HG03571 (cell line): ENCODE data around the gene ACOT12.

Experiments
- ATAC-seq: cut with Tn5 transposase; IDR thresholded peaks from one replicate; pipeline ENCODE4 v1.9.1; 2021; ENCODE audit not compliant: unreplicated experiment

Gene ACOT12

GRCh38 chr5:81400375-81400774, 6.4 kb upstream of the ACOT12 start:
- ATAC-seq: no peak

DNA sequence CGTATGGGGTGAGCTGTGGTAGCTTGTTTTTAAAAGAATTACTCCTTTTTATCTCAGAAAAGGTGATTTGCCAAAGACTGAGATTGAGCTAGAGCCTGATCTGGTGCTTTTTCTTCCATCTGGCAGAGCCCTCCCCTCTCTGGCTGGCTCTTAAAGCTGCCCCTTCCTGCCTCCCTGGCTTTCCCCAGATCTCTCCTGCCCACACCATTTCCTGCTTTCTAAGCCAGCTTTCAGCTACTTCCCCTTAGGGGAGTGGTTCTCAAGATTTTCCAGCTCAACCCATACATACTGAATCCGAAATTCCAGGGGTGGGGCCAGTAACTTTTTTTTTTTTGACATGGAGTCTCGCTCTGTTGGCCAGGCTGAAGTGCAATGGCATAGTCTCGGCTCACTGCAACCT, 4.8 kb upstream of the ACOT12 start:
- ATAC-seq: no peak

- ATAC-seq: no peak
Observed at GRCh38 chr5:81397176-81397575, 3.2 kb upstream of the ACOT12 start.

GRCh38 chr5:81395262-81395661, 1.3 kb upstream of the ACOT12 start:
- ATAC-seq: no peak

DNA sequence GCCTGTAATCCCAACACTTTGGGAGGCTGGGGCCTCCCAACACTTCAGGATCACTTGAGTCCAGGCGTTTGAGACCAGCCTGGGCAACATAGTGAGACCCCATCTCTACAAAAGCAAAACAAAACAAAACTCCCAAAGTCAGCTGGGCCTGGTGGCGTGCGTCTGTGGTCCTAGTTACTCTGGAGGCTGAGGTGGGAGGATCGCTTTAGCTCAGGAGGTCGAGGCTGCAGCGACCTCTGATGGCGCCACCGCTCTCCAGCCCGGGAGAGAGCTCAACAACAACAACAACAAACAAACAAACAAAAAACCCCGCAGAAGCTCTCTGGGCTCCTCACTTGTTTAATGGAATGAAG, 528 bp downstream of the ACOT12 start:
- no peak for ATAC-seq

DNA sequence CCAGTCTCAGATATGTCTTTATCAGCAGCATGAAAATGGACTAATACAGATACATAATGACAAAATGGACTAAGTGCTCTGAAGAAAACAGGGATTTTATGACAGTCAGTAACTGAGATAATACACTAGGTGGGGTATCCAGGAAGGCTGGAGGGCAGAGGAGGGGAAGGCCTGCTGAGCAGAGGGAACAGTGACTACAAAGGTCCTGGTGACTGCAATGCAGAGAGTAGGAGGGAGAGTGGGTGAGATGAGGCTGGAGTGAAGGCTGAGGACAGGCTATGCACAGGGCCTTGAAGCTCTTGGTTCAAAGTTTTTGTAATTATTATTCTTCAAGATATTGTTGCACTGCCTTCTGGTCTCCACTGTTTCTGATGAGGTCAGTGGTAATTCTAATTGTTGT, 4.9 kb downstream of the ACOT12 start:
- ATAC-seq: no peak

DNA sequence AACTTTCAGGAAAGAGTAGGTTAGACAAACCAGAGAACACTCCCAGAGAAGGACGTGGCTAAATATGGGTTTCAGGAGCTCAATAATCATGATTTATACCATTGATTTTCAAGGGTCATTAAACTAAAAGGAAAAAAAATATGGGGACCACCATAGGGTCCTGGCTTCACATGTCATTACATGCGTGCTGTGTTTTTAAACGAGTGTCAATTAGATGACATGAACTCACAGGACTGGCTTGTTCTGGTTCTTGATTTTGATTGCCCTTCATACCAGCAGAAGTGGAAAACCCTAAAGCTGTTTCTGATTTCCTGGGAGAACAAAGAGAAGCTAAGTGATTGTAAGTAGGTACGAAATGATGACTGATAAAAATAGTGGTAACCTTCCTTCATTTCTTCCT, 5.8 kb downstream of the ACOT12 start:
- ATAC-seq: no peak

GRCh38 chr5:81383867-81384266, 10.1 kb downstream of the ACOT12 start:
- ATAC-seq: no peak

- ATAC-seq: no peak
Observed at GRCh38 chr5:81371354-81371876, 22.5 kb downstream of the ACOT12 start.

- ATAC-seq: no peak
Observed at GRCh38 chr5:81370912-81371311, 23.0 kb downstream of the ACOT12 start.

GRCh38 chr5:81365541-81365940, 28.4 kb downstream of the ACOT12 start:
- ATAC-seq: no peak

DNA sequence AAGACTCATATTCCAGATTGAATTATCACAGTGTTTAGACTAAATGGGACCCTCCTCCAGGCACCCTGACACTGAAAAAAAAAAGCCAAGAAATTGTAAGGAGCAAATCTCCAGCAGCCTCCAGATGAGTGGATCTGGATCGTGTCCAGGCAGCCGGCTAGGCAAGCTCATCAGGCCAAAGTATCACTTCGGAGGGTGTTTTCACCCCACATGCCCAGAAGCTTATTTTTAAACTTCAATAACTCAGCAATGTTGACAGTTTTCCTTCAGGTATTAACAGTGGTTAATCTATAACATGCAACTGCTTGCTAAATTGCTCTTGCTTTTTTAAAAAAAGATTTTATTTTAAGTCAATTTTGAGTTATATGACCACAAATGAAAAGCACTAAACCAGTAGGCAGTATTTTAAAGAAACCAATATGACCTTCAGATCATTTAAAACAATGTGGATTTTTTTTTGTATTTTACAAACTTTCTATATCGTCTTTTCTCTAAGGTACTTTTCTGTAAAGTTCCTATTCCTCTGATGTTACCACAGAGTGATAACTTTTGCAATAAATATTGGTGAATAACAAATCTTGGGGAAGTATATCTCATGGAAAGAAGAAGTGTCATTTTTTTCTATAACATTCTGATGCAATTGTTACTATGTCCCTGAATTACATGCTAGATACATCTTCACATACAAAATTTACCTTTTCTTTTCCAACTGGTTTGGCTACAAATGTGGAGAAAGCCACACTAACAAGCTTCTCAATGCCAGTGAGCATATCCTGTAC, 30.7 kb downstream of the ACOT12 start:
- ATAC-seq: no peak

- ATAC-seq: no peak
Observed at GRCh38 chr5:81361600-81361999, 32.3 kb downstream of the ACOT12 start.

DNA sequence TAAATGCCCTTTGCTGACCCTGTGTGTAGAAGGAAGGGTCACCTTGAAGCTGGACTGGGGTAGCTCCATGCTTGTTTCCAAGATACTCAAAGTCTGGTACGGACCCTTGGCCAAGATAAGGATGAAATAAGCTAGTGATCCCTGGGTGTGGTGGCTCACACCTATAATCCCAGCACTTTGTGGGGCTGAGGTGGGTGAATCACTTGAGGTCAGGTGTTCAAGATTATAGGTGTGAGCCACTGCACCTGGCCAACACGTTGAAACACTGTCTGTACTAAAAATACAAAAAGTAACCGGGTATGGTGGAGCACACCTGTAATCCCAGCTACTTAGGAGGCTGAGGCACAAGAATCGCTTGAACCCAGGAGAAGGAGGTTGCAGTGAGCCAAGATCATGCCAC, 33.3 kb downstream of the ACOT12 start:
- ATAC-seq: no peak

DNA sequence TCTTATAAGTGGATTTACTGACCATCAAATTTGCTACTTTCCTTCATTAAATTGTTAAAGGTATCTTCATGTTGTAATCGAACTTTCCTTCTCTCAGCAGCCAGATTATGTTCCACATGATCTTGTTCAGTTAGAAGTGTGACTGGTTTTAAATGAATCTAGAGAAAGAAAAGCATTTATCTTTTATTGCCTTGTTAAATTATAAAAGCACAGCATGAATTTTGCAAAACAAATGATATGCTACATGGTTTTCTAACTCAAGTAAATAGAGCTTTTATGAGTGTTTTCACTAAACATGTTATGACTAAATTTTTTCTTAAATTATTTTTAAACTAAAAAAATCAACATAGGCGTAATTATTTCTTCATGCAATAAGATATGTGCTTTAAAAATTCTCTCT, 34.1 kb downstream of the ACOT12 start:
- ATAC-seq: no peak

DNA sequence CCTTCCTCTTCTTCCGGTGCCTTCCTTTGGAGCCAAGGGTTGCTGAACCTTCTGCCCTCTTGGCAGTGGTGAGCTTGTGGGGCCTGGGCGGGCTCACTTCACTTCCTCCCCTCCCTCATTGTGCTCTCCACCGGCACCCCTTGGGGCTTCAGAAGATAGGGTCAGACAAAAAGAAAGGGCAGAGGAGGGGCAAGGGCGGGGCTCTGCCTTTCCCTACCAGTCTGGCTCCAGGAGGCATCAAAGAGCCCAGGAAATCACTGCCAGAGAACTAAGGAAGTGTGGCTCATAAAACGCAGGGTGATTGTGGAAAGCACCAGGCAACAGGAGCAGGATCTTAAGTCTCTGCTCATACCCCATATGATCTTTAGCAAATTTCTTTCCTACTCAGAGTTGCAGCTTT, 34.8 kb downstream of the ACOT12 start:
- ATAC-seq: no peak

DNA sequence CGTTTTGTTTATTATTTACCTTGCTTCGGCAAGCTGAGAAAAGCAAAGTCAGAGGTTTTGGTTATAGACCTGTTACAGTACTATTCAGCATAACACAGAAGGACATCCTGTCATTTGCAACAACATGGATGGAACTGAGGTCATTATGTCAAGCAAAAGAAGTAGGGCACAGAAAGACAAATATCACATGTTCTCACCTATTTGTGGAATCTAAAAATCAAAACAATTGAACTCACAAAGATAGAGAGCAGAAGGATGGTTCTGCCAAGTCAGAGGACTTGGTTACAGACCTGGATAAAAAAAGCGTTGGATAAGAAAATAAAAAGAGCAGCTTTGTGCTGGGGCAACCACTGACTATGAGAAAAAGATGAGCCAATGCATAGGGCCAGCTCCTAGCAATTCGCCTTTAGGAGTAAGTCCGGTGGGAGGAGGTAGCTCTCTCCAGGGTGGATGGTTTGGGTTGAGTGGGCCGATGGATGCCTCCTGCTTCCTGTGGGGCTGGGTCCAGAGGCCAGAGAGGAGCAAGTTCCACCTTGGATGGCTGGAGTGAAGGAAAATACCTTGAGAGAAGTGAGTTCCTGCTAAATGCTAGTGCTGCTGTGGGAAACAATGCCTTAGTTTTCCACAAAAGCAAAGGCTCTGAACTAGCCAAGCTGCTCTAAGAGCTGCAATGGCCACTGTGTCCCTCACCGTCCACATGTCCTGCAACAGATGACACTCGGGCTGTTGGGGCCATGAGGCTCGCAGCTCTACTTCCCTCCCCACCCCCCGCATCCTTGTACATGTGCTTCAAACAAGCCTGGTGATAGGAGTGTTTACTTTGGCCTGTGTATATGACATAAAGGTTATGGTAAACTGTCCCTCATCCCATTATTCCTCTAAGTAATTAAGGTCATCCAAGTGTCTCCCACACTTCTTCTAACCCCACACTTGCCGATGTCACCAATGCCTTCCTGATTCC, 38.4 kb downstream of the ACOT12 start:
- ATAC-seq: no peak

- no peak for ATAC-seq
Observed at GRCh38 chr5:81354093-81354492, 39.8 kb downstream of the ACOT12 start.

GRCh38 chr5:81353189-81353588, 40.7 kb downstream of the ACOT12 start:
- no peak for ATAC-seq

DNA sequence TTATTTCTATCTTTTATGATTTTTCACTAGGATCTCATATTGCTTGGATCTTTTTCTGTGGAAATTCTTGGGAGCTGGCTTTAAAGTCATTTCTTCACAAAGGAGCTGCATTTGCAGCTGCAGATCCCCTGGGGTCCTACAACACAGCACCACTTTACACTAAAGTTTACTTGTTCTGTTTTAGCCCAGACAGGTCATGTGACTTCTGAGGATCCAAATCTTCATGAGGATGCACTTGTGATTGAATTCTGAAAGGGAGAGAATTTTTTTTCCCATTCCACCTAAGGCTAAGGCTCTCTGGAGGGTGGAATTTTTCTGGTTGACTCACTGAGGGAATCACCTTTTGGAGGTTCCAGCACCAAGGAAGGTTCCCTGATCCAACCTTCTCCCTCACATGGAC, 43.4 kb downstream of the ACOT12 start:
- ATAC-seq: no peak

GRCh38 chr5:81349161-81349560, 44.8 kb downstream of the ACOT12 start:
- no peak for ATAC-seq

GRCh38 chr5:81345411-81346003, 48.4 kb downstream of the ACOT12 start:
- no peak for ATAC-seq
